ENCODE data around the gene TRMT11.

TRMT11 gene

GRCh38 chr6:125952764-125953501 lies 33.4 kb upstream of the TRMT11 start:
- TF ChIP-seq REST (IDR thresholded peaks at IDR 0.05; ENCODE audit: insufficient read depth in 1 of 2, low read depth in 2 of 2, low read length in 2 of 2) (no peak), SIN3A (IDR thresholded peaks at IDR 0.05; ENCODE audit: borderline replicate concordance, insufficient read depth, low read length) (no peak), TAF1 (IDR thresholded peaks at IDR 0.05; ENCODE audit: borderline replicate concordance, insufficient read depth, low read length) (no peak), POLR2AphosphoS5 (IDR thresholded peaks at IDR 0.05; ENCODE audit: low read depth, low read length) (no peak), FOXP2 (optimal IDR thresholded peaks at IDR 0.05; ENCODE audit: borderline replicate concordance, extremely low read depth, extremely low read length, insufficient read depth) (no peak)

DNA sequence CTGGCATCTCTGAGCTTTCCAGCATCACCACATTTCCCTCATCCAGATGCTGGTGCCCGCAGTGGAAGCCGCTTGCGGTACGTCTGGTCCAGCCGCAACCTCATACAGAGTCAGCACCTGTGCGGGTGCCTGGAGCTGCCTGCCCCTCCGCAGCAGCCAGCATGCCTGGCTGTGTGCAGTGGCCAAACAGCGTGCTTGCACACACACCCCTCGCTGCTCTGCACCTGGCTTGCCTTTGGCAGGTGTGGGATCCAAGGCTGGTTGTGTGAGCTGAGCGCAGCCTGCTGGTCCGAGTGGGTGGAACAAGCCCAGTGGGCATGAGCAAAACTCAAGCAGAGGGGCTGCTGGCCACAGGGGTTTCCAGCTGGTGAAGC lies 32.9 kb upstream of the TRMT11 start:
- TF ChIP-seq REST (IDR thresholded peaks at IDR 0.05; ENCODE audit: insufficient read depth in 1 of 2, low read depth in 2 of 2, low read length in 2 of 2) (no peak), POLR2AphosphoS5 (IDR thresholded peaks at IDR 0.05; ENCODE audit: low read depth, low read length) (no peak), SIN3A (IDR thresholded peaks at IDR 0.05; ENCODE audit: borderline replicate concordance, insufficient read depth, low read length) (no peak), TAF1 (IDR thresholded peaks at IDR 0.05; ENCODE audit: borderline replicate concordance, insufficient read depth, low read length) (no peak), FOXP2 (optimal IDR thresholded peaks at IDR 0.05; ENCODE audit: borderline replicate concordance, extremely low read depth, extremely low read length, insufficient read depth) (no peak)

- no peak for TF ChIP-seq POLR2AphosphoS5 (IDR thresholded peaks at IDR 0.05; ENCODE audit: low read depth, low read length)
- no peak for TF ChIP-seq TAF1 (IDR thresholded peaks at IDR 0.05; ENCODE audit: borderline replicate concordance, insufficient read depth, low read length)
- no peak for TF ChIP-seq SIN3A (IDR thresholded peaks at IDR 0.05; ENCODE audit: borderline replicate concordance, insufficient read depth, low read length)
- no peak for TF ChIP-seq REST (IDR thresholded peaks at IDR 0.05; ENCODE audit: insufficient read depth in 1 of 2, low read depth in 2 of 2, low read length in 2 of 2)
- TF ChIP-seq FOXP2 (optimal IDR thresholded peaks at IDR 0.05; ENCODE audit: borderline replicate concordance, extremely low read depth, extremely low read length, insufficient read depth) = no peak
Observed at GRCh38 chr6:125954735-125955339, 31.5 kb upstream of the TRMT11 start.

- TF ChIP-seq TAF1 (IDR thresholded peaks at IDR 0.05; ENCODE audit: borderline replicate concordance, insufficient read depth, low read length) (no peak), SIN3A (IDR thresholded peaks at IDR 0.05; ENCODE audit: borderline replicate concordance, insufficient read depth, low read length) (no peak), FOXP2 (optimal IDR thresholded peaks at IDR 0.05; ENCODE audit: borderline replicate concordance, extremely low read depth, extremely low read length, insufficient read depth) (no peak), REST (IDR thresholded peaks at IDR 0.05; ENCODE audit: insufficient read depth in 1 of 2, low read depth in 2 of 2, low read length in 2 of 2) (no peak), POLR2AphosphoS5 (IDR thresholded peaks at IDR 0.05; ENCODE audit: low read depth, low read length) (no peak)
Observed at GRCh38 chr6:125955973-125956372, 30.4 kb upstream of the TRMT11 start.
